Left lobe of liver (tissue), 2 donors: ENCODE data around the gene SP6. TPM values are rescaled to one million over a fixed set of nuclear protein-coding genes. Genes with fewer than 3 reads are reported as not detected.
A peak's percentile ranks its signal among the peaks of the same experiment; 100 is the strongest.

Source experiments
- ATAC-seq: fragments of 200-7000 bp; cut with Tn5 transposase; one replicate; pipeline ENCODE4 v1.9.1; 2020; ENCODE audit warnings: mild to moderate bottlenecking, moderate library complexity
- DNase-seq: peaks from one replicate; pipeline ENCODE4 v3.0.0-alpha.2; 2020; ENCODE audit warnings: low spot score
- total RNA-seq: library from RNA; stranded (reverse); gene quantifications from one replicate; pipeline ENCODE4 v1.2.1, GENCODE V29; 2021
- donor health status: DM: no; HTN: no; CAD: no; lungs with moderate emphysema.
- donor health status: DM: no; HTN: yes; CAD: no.

Gene SP6
- total RNA-seq = 0.08 TPM

GRCh38 chr17:47850692-47851573 is at the start of gene SP6:
SP6 (minus strand) TSS chr17:47851163; CDS start chr17:47848429, 2,734 bp downstream.
- ATAC-seq (peak; percentile 97), DNase-seq (peak; percentile 69)

GRCh38 chr17:47899643-47900042 is 48.7 kb upstream of the SP6 start:
- ATAC-seq (no peak), DNase-seq (no peak)

- ATAC-seq (no peak), DNase-seq (no peak)
Observed at GRCh38 chr17:47898241-47898640, 47.3 kb upstream of the SP6 start.

GRCh38 chr17:47897561-47897960 is 46.6 kb upstream of the SP6 start:
- no peak for DNase-seq
- no peak for ATAC-seq

- DNase-seq (no peak), ATAC-seq (no peak)
Observed at GRCh38 chr17:47896672-47897490, 45.9 kb upstream of the SP6 start.

- peak; percentile 100 for DNase-seq
- ATAC-seq = peak; percentile 87
Observed at GRCh38 chr17:47895856-47896671, 45.1 kb upstream of the SP6 start, which contains the start of gene SP2. SP2 (plus strand) TSS chr17:47896236; CDS start chr17:47896287, 51 bp downstream.

- ATAC-seq = no peak
- no peak for DNase-seq
Observed at GRCh38 chr17:47895347-47895855, 44.4 kb upstream of the SP6 start.

GRCh38 chr17:47894498-47895346 is 43.8 kb upstream of the SP6 start:
- ATAC-seq (no peak), DNase-seq (no peak)

- no peak for ATAC-seq
- DNase-seq = no peak
Observed at GRCh38 chr17:47891545-47892088, 40.7 kb upstream of the SP6 start.

GRCh38 chr17:47889734-47890529 is 39.0 kb upstream of the SP6 start:
- DNase-seq (peak; percentile 88), ATAC-seq (peak; percentile 99)

GRCh38 chr17:47888293-47888692 is 37.3 kb upstream of the SP6 start:
- no peak for DNase-seq
- ATAC-seq = no peak

GRCh38 chr17:47884905-47885730 is 34.2 kb upstream of the SP6 start:
- no peak for ATAC-seq
- DNase-seq = no peak

- ATAC-seq = no peak
- no peak for DNase-seq
Observed at GRCh38 chr17:47884427-47884740, 33.4 kb upstream of the SP6 start.

GRCh38 chr17:47883589-47884426 is 32.8 kb upstream of the SP6 start:
- DNase-seq = no peak
- ATAC-seq = no peak

- DNase-seq = no peak
- ATAC-seq = no peak
Observed at GRCh38 chr17:47882695-47883588, 32.0 kb upstream of the SP6 start.

- no peak for DNase-seq
- peak; percentile 27 for ATAC-seq
Observed at GRCh38 chr17:47882247-47882646, 31.3 kb upstream of the SP6 start.
